IPS-11a (cell line): ENCODE measurements around the gene PAPPA2.
"Not testable (repeated sequence)": the region's sequence is repeated elsewhere in the genome, so short reads cannot be mapped to it uniquely, and the experiment has no call there.

Experiments
- H3K4me3 ChIP-seq: one replicate; pipeline ENCODE4 v1.5.1; 2013; ENCODE audit warnings: low read depth, low read length, control low read depth

Gene PAPPA2

DNA sequence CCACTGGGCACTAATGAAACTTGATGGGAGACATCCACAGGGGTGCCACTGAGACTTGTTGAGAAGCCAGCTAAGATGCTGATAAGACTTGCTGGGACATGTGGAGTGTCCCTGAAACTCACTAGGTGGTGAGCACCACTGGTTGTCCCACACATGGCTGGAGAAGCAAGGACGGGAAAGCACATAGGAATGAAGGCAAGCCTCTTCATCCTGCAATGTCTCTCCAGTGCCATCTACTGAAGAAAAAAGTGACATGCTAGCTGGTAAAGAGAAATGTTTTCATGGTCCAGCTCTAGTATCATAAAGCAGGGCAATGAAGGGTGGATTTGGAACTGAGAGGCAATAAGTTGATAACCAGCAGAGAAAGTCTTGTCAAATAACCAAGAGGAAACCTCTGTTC, 283.0 kb downstream of the PAPPA2 start:
- no peak overlapping the region for H3K4me3 ChIP-seq

DNA sequence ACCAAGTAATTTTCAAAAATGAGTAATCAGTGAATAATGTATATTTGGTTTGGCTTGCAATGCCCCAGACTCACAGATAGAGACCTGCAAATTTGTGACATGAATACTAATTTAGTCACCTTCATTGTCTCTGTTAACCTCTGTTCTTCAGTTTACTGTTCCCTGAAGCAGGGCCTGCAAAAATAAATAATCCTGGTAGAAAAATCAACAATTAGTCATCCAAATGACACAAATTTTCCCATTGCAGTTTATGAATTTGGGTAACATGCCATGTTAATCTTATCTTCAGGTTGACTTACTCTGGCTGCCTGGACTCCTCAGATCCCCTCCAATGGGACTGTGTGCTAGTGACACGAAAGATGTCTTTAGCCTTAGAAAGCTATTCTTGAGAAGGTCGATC, 289.5 kb downstream of the PAPPA2 start:
- no peak overlapping the region for H3K4me3 ChIP-seq

DNA sequence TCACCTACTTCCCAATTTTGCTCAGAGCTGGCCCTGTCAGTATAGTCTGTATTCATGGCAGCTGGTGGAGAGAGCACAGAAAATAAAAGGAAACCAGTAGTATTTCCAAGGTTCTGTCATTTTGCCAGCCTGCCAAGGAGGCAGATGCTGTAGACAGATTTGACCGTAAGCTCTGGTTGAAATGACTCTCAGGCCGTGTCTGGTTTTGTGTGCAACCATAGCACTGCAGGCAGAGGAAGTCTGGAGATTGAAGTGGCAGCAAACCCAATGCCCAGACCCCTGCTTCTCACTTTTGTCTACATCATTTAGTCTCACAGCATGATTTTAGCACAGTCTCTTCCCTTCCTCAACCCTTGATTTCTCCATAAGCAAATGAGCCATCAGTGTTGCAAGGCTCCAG, 291.7 kb downstream of the PAPPA2 start:
- no peak overlapping the region for H3K4me3 ChIP-seq

DNA sequence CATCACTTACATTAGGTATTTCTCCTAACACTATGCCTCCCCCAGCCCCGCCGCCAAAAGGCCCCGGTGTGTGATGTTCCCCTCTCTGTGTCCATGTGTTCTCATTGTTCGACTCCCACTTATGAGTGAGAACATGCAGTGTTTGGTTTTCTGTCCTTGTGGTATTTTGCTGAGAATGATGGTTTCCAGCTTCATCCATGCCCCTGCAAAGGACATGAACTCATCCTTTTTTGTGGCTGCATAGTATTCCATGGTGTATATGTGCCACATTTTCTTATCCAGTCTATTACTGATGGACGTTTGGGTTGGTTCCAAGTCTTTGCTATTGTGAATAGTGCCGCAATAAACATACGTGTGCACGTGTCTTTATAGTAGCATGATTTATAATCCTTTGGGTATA, 293.8 kb downstream of the PAPPA2 start:
- H3K4me3 ChIP-seq: not testable (repeated sequence)

DNA sequence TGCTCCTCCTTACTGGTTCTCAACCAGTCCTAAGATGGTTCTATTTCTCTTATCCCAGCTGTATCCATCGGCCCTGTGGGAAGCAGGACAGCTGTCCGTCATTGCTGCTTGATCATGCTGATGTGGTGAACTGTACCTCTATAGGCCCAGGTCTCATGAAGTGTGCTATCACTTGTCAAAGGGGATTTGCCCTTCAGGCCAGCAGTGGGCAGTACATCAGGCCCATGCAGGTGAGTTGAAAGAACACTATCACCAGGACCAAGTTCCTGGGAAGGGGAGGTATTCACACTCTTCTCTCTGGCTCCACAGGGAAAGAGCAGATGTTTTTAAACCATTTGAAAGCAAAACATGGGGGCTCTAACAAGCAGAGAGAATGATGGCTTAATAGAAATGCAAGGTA, 302.6 kb downstream of the PAPPA2 start:
- H3K4me3 ChIP-seq: no peak overlapping the region

DNA sequence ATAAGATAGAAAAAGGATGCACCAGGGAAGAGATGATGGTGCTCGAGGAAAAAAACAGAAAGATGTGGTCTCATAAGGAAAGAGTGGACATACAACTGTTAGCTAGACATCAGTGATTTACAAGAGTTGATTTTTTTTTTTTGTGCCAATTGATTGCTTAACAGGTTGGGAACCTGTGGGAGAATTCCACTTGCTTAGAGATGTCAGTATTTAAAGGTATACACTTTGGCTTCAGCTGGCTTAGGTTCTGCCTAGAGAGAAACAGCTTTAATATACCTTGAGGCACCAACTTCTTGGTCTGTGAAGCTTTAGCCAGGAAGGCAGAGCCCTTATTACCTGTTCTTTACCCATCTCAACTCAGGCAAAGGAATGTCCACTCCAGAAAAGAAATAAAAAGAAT, 303.8 kb downstream of the PAPPA2 start:
- H3K4me3 ChIP-seq: no peak overlapping the region

DNA sequence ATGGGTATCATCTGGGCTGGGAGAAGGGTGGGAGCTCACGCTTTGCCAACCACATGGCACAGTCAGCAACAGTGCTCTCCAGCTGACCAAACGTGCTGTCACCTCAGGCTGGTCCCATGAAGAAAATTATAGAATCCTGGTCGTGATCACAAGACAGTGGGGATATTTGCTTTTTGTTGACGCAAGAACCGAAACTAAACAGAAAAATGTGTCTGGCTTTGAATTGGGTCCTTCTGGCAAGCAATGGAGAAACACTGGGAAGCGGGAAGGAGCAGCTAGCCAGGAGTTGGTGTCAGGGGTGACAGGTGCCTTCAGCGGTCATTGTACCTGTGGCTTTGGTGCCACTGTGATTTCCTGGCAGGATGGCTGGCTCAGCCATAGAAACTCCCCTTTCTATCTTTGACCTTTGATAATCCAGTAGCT, 304.8 kb downstream of the PAPPA2 start:
- no peak overlapping the region for H3K4me3 ChIP-seq

DNA sequence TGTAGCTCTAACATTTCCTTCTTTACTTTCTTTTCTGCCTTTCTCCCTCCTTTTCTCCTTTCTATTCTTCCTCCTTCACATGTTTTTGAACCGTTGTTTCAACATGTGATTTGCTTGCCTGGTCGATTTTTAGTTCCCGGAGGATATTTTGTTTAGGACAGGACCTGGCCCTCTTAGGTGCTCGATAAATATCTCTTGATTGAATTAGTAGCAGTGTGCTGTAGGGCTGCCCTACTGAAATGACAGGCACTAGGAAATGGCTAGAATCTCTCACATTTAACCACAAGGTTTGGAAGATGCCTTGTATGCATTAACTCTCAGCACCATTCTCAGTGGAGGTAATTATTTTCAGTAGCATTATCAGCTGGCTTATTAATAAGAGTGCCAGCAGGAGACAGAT, 305.6 kb downstream of the PAPPA2 start:
- H3K4me3 ChIP-seq: no peak overlapping the region

DNA sequence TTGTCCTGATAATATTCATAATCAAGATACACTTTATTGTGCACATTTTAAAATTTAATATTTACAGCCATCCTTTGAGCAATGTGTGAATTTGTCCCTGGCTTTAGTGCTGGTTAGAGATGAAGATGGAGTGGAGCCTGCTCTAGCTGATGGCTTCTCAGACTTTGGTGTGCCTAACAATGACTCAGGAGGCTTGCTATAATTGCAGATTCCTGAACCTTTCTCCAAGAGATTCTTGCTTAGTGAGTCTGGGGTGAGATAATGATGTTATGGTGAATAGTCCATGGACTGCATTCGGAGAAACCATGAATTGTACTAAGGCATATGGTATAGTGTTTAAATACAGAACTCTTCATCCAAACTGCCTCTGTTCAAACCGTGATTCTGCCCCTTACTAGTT, 307.1 kb downstream of the PAPPA2 start:
- H3K4me3 ChIP-seq: no peak overlapping the region

DNA sequence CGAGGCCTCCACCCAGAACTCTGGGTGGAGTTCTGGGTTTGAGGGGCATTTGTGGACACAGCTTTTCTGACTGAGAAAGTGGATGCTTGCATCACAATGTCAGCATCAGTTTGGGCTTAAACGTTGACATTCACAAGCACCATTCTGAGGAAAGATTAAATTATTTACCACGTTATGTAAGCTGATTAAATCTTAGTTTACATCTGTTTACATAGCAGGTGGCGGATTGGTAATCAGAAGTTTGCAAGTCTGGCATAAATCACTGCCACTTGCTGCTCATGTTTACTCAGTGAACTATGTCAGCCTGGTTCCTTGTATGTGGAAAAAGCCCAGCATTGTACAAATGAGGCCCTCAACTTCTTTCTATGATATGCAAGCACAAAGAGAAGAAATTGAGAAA, 310.1 kb downstream of the PAPPA2 start:
- no peak overlapping the region for H3K4me3 ChIP-seq

DNA sequence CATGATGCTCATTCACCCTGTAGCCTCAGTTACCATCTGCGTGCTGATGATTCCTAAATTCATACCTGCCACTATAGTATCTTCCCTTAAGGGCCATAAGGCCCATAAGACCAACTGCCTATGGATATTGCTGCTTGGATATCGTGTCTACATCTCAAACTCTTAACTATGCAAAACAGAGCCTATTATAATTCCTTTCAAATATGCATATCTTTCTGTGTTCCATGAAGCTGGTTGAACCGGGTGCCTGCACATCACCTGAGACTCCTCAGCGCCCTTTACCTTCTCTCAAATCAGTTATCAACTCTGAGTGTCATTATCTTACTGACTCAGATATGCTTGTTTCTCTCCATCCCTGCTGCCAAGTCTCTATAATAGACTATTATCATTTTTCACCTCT, 311.2 kb downstream of the PAPPA2 start:
- no peak overlapping the region for H3K4me3 ChIP-seq

DNA sequence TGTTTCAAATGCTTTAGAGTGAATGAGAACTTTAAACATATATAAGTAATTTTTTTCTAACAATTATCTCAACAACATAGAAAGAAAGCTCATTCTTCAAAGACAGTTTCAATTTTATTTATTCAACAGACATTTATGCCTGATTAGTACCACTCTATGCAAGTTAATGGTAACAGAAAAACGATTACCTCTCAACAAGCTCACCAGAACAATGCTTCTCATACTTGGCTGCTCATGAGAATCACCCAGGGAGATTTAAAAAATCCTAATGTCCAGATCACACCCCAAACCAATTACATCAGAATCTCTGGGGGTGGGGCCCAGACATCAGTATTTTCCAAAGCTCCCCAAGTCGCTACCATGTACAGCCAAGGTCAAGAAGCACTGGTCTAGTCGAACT, 312.4 kb downstream of the PAPPA2 start:
- H3K4me3 ChIP-seq: no peak overlapping the region

DNA sequence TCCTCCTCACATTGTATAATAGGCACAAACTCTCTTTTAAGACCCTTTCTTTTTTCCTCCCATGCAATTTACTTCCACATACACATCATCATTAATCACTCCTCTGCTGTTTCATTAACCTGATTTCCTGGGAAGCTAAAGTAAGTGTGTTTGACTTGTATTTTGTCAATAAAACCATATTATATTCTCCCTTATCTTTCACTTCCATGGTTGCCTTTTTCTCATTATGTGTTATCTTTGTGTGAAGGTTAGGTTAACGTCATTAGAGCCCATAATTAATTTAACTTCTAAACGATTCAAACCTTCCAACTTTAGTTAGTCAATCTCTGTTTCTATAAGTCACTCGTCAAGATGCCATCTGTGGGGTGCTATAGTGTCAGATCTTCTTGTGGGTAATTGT, 313.0 kb downstream of the PAPPA2 start:
- H3K4me3 ChIP-seq: no peak overlapping the region

DNA sequence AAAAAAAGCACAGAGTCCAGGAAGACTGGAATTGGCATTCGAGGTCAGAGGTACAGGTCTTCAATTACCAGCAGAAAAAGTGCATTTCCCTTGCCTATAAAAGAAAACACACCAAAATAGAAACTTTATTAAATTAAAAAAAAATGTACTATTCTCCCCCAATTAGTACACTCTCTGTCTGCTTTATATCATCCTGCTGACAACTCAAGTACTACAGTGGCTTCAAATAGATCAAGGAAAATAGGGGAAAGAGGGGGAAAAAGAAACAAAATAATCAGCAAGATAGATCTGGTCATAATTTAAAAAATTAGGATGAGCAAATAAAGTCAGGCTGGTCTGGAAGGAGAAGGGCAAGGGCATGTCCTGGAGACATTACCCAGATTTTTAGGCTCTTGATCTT, 315.1 kb downstream of the PAPPA2 start:
- no peak overlapping the region for H3K4me3 ChIP-seq

DNA sequence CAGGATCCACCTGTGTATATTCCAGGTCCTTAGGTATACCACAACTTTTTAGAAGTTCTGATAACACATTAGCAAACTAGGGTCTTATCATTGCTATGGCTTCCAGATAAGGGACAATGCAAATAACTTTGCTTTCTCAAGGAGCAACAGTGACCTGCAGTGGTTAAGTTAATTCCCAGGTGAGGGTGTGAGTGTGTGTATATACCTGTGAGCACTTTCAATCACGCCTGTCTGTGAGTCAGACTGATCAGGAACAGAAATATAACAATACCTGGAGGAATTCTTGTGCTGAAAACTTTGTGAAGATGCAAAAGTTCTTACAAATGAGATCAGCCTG, 317.0 kb downstream of the PAPPA2 start:
- H3K4me3 ChIP-seq: no peak overlapping the region

DNA sequence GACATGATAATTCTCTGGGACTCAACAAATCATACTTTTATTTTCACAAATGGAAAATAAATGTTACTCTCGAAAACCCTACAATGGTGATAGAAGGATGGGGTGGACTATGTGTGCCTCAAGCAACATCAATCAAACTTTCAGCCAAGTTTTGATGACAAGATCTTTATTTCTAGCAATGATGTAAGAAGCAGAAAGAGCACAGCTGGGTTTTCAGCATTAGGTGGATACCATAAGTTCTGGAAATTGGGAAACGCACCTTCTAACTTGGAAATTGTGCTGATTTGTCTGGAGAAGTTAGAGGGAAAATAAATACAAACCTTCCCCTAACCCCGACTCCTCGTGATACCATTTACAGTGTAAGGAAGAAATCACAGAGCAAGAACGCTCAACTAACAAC, 320.3 kb downstream of the PAPPA2 start:
- no peak overlapping the region for H3K4me3 ChIP-seq

DNA sequence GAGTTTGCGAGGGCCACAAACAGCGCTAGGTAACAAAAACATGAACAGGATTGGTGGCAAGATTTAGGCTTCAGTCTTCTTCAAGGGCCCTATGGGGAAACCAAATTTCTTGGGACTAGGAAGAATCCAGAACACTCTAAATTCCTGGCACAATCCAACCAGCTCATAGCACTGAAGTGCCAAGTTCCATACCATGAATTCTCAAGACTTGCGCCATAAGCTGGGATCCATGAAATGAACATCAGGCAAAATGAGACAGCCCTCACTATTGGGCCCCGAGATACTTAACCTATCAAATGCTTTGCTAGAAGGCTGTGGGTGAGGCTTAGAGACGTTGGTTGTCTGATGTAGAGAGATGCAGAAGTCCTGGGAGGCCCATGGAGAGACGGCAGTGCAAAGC, 322.1 kb downstream of the PAPPA2 start:
- H3K4me3 ChIP-seq: no peak overlapping the region

DNA sequence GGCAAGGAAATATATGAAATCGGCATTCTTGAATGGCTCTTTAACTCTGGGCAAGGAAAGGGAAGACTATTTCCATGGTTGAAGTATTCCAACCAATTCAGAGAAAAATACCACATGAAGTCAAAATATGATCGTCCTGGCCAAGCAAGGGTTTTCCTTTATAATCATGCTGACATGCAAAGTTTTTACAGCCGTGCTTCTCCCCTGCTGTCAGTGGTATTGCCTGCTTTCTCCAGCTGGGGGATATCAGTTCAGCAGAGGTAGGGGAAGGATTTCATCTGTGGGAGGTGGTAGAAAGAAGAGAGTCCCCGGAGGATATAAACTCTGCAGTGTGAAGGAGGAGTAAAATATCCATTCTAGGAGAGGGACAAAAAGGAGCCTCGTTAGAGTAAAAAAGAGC, 322.8 kb downstream of the PAPPA2 start:
- no peak overlapping the region for H3K4me3 ChIP-seq

DNA sequence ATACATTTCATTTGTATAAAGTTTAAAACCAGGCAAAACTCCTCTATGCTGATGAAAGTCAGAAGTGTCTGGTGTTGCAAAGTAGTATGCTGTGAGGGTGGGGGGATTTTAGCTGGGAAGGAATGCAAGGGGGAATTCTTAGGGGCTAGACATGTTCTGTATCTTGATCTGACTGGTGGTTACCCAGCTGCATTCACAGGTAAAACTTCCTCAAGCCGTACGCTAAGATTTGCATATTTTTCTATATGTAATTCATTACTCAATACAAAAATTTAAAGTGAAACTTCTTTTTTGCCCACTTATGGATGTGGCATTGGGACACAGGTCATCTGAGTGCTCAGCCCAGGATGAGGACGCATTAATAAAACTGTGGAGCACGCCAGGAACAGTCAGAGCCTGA, 323.3 kb downstream of the PAPPA2 start:
- no peak overlapping the region for H3K4me3 ChIP-seq

DNA sequence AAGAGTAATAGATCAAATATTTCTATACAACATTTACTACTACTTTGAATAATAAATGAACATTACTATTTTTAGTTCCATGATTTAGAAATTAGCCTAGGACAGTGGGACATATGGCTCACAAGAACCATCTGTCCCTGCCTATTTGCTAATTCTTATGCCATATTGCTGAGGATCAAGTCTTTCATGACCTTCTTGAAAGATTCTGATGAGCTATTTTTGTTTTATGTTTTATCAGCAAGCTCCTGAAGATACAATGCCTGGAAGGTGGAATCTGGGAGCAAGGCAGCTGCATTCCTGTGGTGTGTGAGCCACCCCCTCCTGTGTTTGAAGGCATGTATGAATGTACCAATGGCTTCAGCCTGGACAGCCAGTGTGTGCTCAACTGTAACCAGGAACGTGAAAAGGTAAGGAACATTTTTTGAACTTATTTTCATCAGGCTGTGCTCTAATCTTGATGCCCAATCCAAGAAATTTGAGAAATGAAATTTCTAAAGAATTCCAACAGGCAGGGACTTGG, 326.7 kb downstream of the PAPPA2 start:
- H3K4me3 ChIP-seq: no peak overlapping the region

DNA sequence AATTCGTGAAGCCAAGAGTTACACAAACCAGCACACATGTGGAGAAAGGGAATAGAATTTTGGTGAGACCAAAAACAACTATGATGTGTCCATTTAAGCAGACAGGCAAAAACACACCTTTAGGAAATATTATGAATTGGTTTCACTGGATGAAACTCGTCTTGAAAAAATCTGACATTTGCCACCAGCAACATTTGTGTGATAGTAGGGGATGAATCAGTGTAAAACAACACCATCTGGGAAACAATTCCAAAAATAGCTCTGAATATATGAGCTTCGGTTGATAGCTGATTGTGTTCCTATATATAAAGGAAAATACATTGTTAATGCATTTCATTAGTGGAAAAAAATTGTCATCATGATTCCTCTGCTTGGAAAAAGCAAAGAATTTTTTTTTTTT, 327.8 kb downstream of the PAPPA2 start:
- no peak overlapping the region for H3K4me3 ChIP-seq

DNA sequence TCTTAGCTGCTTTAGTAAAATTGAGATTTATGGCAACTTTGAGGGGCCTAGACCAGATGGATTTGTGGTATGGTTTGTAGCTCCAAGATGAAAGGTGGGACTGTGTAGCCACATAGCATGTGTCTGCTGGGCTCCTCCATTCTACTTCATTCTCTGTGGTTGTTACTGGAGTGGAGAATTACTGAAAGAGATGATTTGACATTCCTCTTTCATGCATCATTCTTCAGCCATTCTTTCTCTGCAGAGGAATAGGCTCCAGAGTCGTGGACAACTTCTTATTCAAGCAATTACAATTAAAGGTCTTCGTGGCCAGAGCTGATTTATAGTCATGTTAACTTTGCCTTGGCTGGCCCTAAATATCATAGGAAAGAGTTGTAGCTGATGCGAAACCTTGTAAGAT, 328.9 kb downstream of the PAPPA2 start:
- no peak overlapping the region for H3K4me3 ChIP-seq

DNA sequence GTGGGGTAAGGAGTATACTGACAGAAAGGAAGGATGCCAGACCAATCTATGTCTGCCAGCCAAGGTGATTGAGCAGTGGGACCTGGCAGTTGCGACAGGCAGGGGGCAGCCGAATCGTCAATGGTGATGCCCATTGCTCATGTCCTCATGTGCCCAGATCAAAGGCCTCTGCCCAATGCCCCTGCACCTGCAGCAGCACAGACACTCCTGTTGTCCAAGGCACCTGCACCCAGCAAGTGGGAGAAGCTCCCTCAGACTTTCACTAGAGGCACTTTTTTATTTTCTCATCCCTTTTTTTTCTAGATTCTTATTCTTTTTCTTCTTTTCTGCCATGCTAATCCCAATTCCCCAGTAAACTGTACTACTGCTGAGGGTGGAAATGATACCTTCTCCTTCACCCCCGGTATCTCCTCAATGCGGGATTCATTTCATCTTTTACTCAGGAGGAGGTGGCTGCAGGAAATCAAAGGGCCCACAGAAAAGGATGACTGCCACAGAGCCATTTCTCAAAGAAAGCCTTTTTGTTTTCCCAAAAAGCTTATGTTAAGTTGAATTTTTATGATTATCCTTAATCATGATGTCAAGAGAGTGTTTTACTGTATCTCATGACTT, 332.0 kb downstream of the PAPPA2 start:
- H3K4me3 ChIP-seq: no peak overlapping the region

DNA sequence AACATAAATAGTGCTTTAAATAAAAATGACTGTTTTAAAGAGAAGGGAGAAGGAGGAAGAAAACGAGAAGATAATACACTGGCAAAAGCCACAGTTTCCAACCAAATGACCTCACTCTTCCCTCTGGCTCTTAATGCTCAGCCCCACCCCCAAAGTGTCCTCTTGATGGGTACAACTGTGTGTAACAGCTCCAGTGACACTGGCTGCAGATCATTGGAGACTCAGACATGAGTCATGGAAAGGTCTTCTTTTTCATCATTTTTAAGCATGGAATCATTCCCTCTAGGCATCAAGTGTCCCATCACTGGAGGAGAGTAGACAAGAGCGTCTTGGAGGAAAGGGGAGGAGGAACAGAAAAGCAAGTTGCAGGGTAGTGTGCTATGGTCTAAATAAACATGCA, 333.0 kb downstream of the PAPPA2 start:
- H3K4me3 ChIP-seq: no peak overlapping the region
